Kidney glomerular epithelial cell (primary cell): ENCODE results near the gene INPP5A.

Source experiments
- DNase-seq: peaks from one replicate; lab custom pipeline; 2025; lab: John Stamatoyannopoulos, UW

Gene INPP5A

GRCh38 chr10:132615341-132616169, 78.0 kb downstream of the INPP5A start:
- DNase-seq: no peak

DNA sequence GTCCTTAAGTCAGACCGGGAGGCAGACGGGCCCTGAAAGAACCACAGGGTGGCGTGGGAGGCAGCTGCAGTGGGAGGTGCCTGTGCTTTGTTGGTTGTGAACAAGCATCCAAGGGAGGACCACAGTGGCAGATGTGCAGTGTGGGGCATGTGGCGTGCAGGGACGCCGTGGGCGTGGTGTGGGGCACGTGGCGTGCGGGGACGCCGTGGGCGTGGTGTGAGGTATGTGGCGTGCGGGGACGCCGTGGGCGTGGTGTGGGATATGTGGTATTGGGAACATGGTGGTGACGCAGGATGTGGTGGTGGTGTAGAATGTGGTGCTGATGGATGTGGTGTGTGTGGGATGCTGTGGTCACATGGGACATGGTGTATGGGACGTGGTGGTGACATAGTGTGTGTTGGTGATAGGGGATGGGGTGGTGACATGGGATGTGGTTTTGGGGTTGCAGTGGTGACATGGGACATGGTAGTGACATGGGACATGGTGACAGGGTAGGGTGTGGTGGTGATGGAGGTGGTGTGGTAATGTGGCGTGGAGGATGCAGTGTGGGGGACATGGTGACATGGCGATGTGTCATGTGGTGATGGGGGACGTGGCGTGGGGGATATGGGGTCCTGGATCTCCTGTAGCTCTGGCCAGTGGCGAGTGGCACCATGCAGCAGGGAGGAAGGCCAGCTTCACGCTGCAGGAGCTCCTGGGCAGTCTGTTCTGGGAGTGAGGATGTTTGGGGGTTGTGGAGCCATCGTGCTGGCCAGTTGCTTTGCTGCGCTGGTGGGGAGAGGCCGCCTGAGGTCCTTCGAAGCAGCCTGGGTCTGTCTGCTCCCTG, 78.8 kb downstream of the INPP5A start:
- DNase-seq: no peak

GRCh38 chr10:132616996-132617736, 79.6 kb downstream of the INPP5A start:
- no peak for DNase-seq

DNA sequence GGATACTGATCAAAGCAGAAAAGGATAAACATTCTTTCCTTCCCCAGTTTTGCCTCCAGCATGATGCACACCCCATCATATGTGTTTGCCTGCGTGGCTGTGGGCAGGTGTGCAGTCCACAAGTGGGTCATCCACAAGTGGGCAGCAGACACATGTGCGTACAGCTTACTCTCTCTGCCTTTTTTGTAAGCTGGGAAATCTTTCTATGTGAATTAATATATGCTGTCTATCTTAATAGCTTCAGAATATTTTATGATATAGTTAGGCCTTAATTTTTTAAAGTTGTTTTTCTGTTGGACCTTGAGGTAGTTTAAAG, 80.1 kb downstream of the INPP5A start:
- no peak for DNase-seq

DNA sequence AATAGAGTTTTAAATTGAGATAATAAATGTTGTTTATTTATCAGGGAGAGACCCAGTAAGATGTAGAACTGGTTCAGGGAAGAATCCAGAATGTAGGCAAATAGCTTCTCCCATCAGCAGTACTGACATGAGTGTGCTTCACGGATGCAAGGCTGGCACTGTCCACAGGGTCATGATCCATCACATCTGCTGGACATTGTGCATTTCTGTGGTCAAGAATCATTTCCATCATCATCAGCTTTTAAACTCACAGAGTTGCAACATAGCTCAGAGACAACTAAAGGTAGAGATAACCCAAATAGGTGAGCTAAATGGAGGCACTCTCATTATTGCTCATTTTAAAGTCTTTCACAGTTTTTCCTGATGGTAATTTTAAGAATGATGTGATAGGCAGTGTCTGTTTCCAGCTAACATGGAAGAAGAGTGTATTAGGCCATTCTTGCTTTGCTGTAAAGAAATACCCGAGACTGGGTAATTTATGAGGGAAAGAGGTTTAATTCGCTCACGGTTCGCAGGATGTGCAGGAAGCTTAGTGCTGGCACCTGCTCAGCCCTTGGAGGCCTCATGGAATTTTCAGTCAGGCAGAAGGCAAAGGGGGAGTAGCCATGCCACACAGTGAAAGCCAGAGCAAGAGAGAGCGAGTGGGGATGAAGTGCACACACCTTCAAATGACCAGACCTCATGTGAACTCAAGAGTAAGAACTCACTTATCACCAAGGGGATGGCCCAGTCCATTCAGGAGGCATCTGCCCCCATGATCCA, 80.8 kb downstream of the INPP5A start:
- DNase-seq: no peak

DNA sequence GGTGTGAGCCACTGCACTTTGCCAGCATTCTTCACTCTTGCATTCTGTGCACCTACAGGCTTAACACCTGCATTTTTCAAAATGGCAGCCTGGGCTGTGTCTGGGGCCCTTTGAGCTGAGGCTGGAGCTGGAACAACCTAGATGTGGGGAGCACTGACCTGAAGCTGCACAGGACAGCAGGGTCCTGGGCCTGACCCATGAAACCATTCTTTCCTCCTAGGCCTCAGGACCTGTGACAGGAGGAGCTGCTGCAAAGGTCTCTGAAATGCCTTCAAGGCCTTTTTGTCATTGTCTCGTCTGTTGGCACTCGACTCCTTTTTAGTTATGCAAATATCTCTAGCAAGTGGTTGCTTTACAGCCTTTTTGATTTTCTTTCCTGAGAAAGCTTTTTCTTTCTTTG, 82.3 kb downstream of the INPP5A start:
- no peak for DNase-seq

DNA sequence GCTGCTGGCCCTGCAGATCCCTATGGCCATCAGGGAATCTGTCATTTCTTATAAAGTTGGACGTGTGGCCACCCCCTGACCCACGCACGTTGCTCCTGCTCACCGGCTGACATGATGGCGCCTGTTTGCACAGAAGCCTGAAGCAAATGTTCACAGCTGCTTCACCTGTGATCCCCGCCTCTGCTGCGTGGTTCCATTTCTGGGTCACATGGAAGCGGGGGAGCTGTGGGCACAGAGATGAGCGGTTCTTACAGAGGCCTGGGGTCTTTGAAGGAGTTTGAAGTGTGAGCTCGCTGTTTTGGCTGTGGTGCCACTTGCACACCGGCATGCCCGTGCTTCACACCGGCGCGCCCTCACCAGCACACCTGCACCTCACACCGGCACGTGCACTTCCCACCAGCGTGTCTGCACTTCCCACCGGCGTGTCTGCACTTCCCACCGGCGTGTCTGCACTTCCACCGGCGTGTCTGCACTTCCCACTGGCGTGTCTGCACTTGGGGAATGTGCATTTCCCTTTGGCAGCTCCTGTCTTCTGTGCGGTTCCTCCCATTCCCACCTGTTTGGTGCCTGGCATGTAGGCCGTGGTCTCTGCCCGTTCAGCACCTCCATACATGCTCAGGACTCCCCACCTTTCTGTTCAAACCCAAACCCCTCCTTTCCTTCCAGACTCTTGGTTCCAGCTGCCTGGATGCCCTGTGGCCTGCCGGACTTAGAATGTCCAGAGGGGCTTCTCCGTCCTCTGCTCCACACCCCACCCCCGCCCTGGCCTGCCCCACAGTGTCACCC, 86.7 kb downstream of the INPP5A start:
- DNase-seq: no peak

- no peak for DNase-seq
These were observed 87.4 kb downstream of the INPP5A start for GRCh38 chr10:132624847-132625471.

- DNase-seq: no peak
These were observed 88.6 kb downstream of the INPP5A start for GRCh38 chr10:132626019-132626760.

DNA sequence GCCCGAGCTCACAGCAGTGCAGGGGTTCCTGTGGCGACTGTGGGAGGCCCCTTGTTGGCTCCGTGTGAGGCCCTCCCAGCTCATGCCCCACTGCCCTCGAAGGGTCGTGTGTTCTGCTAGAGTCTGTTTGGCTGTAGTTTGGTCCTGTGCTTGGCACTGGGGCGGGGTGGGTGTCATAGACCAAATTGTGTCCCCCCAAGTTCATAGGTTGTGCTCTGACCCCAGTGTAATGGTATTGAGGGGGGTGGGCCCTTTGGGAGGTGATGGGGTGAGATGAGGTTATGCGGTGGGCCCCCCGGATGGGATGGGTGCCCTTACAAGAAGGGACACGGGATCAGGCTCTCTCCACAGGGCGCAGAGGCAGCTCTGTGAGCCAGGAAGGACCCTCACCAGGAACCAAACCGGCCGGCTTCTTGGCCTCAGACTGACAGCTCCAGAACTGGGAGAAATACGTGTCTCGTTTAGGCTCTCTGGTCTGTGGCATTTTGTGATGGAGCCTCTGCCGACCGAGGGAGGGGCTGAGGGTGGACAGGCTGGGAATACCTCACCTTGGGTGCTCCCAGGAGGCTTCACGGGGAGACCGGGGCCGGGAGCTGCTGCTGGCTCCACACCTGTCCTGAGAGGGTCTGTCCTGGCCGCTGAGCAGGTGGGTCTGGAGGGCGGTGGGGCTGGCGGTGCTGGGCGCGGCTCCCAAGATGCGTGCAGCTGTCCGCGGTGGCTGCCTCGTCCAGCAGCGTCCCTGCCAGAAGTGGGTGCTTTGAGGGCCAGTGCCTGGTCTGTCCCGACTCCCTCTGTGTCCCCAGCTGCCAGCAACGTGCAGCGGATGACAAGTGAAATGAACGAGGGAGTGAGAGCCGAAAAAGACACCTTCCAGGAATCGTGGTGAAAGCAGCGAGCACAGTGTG, 89.4 kb downstream of the INPP5A start:
- DNase-seq: no peak

GRCh38 chr10:132627666-132628531, 90.3 kb downstream of the INPP5A start:
- no peak for DNase-seq

DNA sequence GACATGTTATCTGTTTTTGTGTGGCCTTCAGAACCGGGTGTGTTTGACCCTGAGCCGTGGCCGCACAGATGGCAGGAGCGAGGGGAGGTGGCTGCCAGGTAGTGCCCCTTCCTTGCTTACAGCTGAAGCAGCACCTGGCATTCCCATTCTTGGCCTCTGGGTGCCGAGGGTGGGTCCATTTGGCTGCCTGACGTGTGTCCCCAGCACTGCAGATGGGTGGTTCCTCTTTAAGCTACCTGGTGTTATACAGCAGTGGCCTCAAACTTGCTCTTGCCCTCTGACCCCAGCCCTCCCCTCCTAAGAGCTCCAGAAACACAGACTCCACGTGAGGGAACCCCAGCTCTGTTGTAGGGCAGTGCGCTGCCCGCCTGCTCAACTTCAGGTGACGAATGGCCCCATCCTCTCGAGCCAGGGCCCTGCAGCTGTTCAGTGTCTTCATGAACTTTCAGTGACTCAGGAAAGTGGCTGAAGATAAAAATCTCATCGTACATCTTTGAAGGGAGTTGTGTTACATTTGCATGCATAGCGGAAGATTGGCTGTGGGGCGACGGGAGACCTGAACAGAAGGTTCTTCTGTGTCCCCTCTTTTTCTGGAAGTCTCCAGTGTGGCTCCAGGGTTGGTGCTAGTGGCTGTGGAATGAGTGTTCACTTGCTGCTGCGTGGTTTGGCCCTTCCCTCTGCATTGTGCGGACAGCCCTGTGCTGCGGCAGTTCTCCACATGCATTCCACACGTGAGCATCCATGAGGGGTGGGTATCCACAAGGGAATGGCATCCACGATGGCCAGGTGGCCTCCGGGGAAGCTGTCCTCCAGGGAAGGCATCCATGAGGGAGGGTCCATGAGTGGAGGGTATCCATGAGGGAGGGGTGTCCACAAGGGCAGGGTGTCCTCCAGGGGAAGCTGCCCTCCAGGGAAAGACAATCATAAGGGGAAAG, 91.6 kb downstream of the INPP5A start:
- DNase-seq: no peak

GRCh38 chr10:132630156-132630555, 92.6 kb downstream of the INPP5A start:
- no peak for DNase-seq

- DNase-seq: no peak
These were observed 93.2 kb downstream of the INPP5A start for GRCh38 chr10:132630666-132631337.

GRCh38 chr10:132631338-132631735, 93.8 kb downstream of the INPP5A start:
- no peak for DNase-seq

GRCh38 chr10:132632091-132632561, 94.5 kb downstream of the INPP5A start:
- DNase-seq: no peak
